HEK293 (cell line): Measurements from ENCODE around the gene JAM3.
A peak's percentile ranks its signal among the peaks of the same experiment; 100 is the strongest.

ENCODE experiments used
- CTCF ChIA-PET: fragments of 350-600 bp; formaldehyde crosslinking; extraction: SDS; loops from one replicate; lab custom pipeline; 2021; ENCODE audit warnings: antibody characterized with exemption; lab: Yijun Ruan, JAX
- POLR2A ChIA-PET: fragments of 300-600 bp; formaldehyde crosslinking; extraction: SDS; loops from one replicate; lab custom pipeline; 2020; ENCODE audit warnings: antibody characterized with exemption, inconsistent platforms; lab: Yijun Ruan, JAX
- H3K27ac ChIP-seq: fragments of 200-500 bp; sonication (Bioruptor generic); 2 replicates; pipeline ENCODE4 v1.5.1; 2014; ENCODE audit warnings: low read depth, low read length, control low read depth, inconsistent platforms; ENCODE audit errors: extremely low read depth
- H3K36me3 ChIP-seq, 2 experiments: fragments of 200-500 bp in 1 of 2; sonication (Bioruptor generic) in 1 of 2; 1 replicate in 1 of 2; 2 replicates in 1 of 2; pipeline ENCODE4 v1.5.1; 2014 to 2017; ENCODE audit warnings: inconsistent platforms in 2 of 2, low read length in 2 of 2; ENCODE audit not compliant: control insufficient read depth in 2 of 2, insufficient read depth in 1 of 2
- H3K4me1 ChIP-seq: fragments of 200-500 bp; sonication (Bioruptor generic); 2 replicates; pipeline ENCODE4 v1.5.1; 2014; ENCODE audit warnings: mild to moderate bottlenecking, low read length, inconsistent platforms; ENCODE audit not compliant: control insufficient read depth, insufficient read depth
- H3K4me3 ChIP-seq: 2 replicates; pipeline ENCODE4 v1.5.1; 2011; ENCODE audit warnings: low read depth, mild to moderate bottlenecking, control low read depth, low read length, moderate library complexity
- H3K9me3 ChIP-seq: fragments of 200-500 bp; sonication (Bioruptor generic); 2 replicates; pipeline ENCODE4 v1.5.1; 2014; ENCODE audit warnings: low read depth, low read length, inconsistent platforms; ENCODE audit not compliant: control insufficient read depth, insufficient read depth
- EGR2 ChIP-seq: fragments of 450-650 bp; formaldehyde crosslinking; IDR thresholded peaks from 2 replicates; pipeline ENCODE4 v1.5.1; 2016; ENCODE audit warnings: low read depth, missing biosample characterization, missing genetic modification characterization
- FEZF1 ChIP-seq: fragments of 450-650 bp; formaldehyde crosslinking; IDR thresholded peaks from 2 replicates; pipeline ENCODE4 v1.5.1; 2016; ENCODE audit warnings: missing biosample characterization, missing genetic modification characterization
- GLI2 ChIP-seq: fragments of 450-650 bp; formaldehyde crosslinking; IDR thresholded peaks from 2 replicates; pipeline ENCODE4; 2017; ENCODE audit warnings: missing biosample characterization, missing genetic modification characterization, low read depth, borderline replicate concordance
- HIC1 ChIP-seq: fragments of 450-650 bp; formaldehyde crosslinking; IDR thresholded peaks from 2 replicates; pipeline ENCODE4 v1.5.1; 2016; ENCODE audit warnings: missing biosample characterization, missing genetic modification characterization
- HOXA7 ChIP-seq: sonication (generic); formaldehyde crosslinking; IDR thresholded peaks from 2 replicates; pipeline ENCODE4 v1.8.1; 2022; ENCODE audit warnings: missing genetic modification reagents, borderline replicate concordance
- KLF1 ChIP-seq: fragments of 450-650 bp; formaldehyde crosslinking; IDR thresholded peaks from 2 replicates; pipeline ENCODE4 v1.5.1; 2016; ENCODE audit warnings: missing biosample characterization, missing genetic modification characterization
- MYNN ChIP-seq: fragments of 450-650 bp; formaldehyde crosslinking; IDR thresholded peaks from 2 replicates; pipeline ENCODE4 v1.5.1; 2016; ENCODE audit warnings: missing biosample characterization, missing genetic modification characterization, borderline replicate concordance
- SCRT1 ChIP-seq: fragments of 450-650 bp; formaldehyde crosslinking; IDR thresholded peaks from 2 replicates; pipeline ENCODE4 v1.5.1; 2016; ENCODE audit warnings: missing biosample characterization, missing genetic modification characterization, borderline replicate concordance
- YY1 ChIP-seq: fragments of 450-650 bp; formaldehyde crosslinking; IDR thresholded peaks from 2 replicates; pipeline ENCODE4 v1.5.1; 2018; ENCODE audit warnings: missing biosample characterization, missing genetic modification characterization
- ZBTB17 ChIP-seq: fragments of 450-650 bp; formaldehyde crosslinking; IDR thresholded peaks from 2 replicates; pipeline ENCODE4 v1.5.1; 2016; ENCODE audit warnings: missing biosample characterization, missing genetic modification characterization
- ZBTB48 ChIP-seq: fragments of 450-650 bp; formaldehyde crosslinking; IDR thresholded peaks from 2 replicates; pipeline ENCODE4 v1.5.1; 2016; ENCODE audit warnings: missing biosample characterization, missing genetic modification characterization
- ZFHX2 ChIP-seq: fragments of 450-650 bp; formaldehyde crosslinking; conservative IDR thresholded peaks from 2 replicates; pipeline ENCODE4 v1.5.1; 2016; ENCODE audit warnings: missing biosample characterization, missing genetic modification characterization
- ZNF114 ChIP-seq: fragments of 450-650 bp; formaldehyde crosslinking; IDR thresholded peaks from 2 replicates; pipeline ENCODE4 v1.5.0; 2017; ENCODE audit warnings: missing biosample characterization, missing genetic modification characterization
- ZNF155 ChIP-seq: fragments of 450-650 bp; formaldehyde crosslinking; IDR thresholded peaks from 2 replicates; pipeline ENCODE4 v1.5.1; 2016; ENCODE audit warnings: missing biosample characterization, missing genetic modification characterization
- ZNF175 ChIP-seq: fragments of 450-650 bp; formaldehyde crosslinking; IDR thresholded peaks from 2 replicates; pipeline ENCODE4 v1.5.1; 2016; ENCODE audit warnings: missing biosample characterization, missing genetic modification characterization
- ZNF2 ChIP-seq: fragments of 450-650 bp; formaldehyde crosslinking; IDR thresholded peaks from 2 replicates; pipeline ENCODE4 v1.5.1; 2016; ENCODE audit warnings: missing biosample characterization, missing genetic modification characterization
- ZNF37A ChIP-seq: fragments of 450-650 bp; IDR thresholded peaks from 2 replicates; pipeline ENCODE4 v1.5.1; 2018; ENCODE audit warnings: missing biosample characterization, missing genetic modification characterization
- ZNF558 ChIP-seq: fragments of 450-650 bp; formaldehyde crosslinking; IDR thresholded peaks from 2 replicates; pipeline ENCODE4 v1.5.1; 2016; ENCODE audit warnings: missing biosample characterization, missing genetic modification characterization
- ZNF585B ChIP-seq: fragments of 450-650 bp; formaldehyde crosslinking; IDR thresholded peaks from 2 replicates; pipeline ENCODE4 v1.5.1; 2016; ENCODE audit warnings: missing biosample characterization, missing genetic modification characterization
- ZNF677 ChIP-seq: fragments of 450-650 bp; IDR thresholded peaks from 2 replicates; pipeline ENCODE4 v1.5.0; 2018; ENCODE audit warnings: missing biosample characterization, mild to moderate bottlenecking, missing genetic modification characterization, moderate library complexity
- TF ChIP-seq, protein P1 (sequence below): fragments of 450-650 bp; formaldehyde crosslinking; IDR thresholded peaks from 2 replicates; pipeline ENCODE4 v1.5.1; 2017; ENCODE audit warnings: missing biosample characterization, missing genetic modification characterization
- TF ChIP-seq, protein P2 (sequence below): fragments of 450-650 bp; formaldehyde crosslinking; IDR thresholded peaks from 2 replicates; pipeline ENCODE4 v1.5.1; 2016; ENCODE audit warnings: missing biosample characterization, missing genetic modification characterization
- TF ChIP-seq, protein P3 (sequence below): fragments of 450-650 bp; formaldehyde crosslinking; conservative IDR thresholded peaks from 2 replicates; pipeline ENCODE4 v1.5.1; 2016; ENCODE audit warnings: low read depth, missing biosample characterization, missing genetic modification characterization

Gene JAM3

DNA sequence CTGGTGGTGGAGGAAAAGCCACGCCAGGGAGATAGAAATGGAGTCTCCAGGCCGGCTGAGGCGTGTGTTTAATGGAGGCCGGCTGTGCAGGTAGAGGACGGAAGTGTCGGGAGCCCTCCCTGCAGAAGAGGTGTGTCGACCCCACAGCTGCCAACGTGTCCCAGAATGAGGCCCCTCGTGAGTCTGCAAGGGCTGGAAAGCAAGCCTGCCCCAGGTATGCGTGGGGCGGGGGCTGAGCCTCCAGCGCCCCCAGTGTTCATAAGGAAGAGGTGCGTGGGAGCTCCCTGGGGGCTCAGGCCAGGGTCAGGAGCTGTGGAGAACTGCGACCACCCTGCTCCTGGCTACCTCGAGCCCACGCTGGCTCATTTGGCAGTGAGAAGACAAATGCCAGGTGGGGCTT, 38.0 kb upstream of the JAM3 start:
- no peak for TF ChIP-seq EGR2
- no peak for TF ChIP-seq FEZF1 (tag by site-specific recombination)
- TF ChIP-seq ZNF37A (tag by site-specific recombination): no peak
- TF ChIP-seq MYNN (tag by site-specific recombination): no peak
- no peak for TF ChIP-seq ZNF155 (tag by site-specific recombination)
- no peak for TF ChIP-seq GLI2
- TF ChIP-seq, protein P1, sequence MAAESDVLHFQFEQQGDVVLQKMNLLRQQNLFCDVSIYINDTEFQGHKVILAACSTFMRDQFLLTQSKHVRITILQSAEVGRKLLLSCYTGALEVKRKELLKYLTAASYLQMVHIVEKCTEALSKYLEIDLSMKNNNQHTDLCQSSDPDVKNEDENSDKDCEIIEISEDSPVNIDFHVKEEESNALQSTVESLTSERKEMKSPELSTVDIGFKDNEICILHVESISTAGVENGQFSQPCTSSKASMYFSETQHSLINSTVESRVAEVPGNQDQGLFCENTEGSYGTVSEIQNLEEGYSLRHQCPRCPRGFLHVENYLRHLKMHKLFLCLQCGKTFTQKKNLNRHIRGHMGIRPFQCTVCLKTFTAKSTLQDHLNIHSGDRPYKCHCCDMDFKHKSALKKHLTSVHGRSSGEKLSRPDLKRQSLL (tag by site-specific recombination): no peak
- TF ChIP-seq YY1 (tag by site-specific recombination): no peak
- TF ChIP-seq ZNF2 (tag by site-specific recombination): no peak
- no peak for TF ChIP-seq ZNF558
- TF ChIP-seq ZBTB17 (tag by site-specific recombination): no peak
- TF ChIP-seq HIC1 (tag by site-specific recombination): no peak
- TF ChIP-seq HOXA7 (CRISPR knock-in tag): no peak
- no peak for TF ChIP-seq ZNF677 (tag by site-specific recombination)
- TF ChIP-seq ZNF585B (tag by site-specific recombination): no peak
- TF ChIP-seq ZNF175 (tag by site-specific recombination): no peak
- no peak for TF ChIP-seq SCRT1 (tag by site-specific recombination)
- no peak overlapping the region for H3K27ac ChIP-seq
- ChIA-PET POLR2A (no interaction called here), CTCF (interaction anchor here (0.6 to 2.4 kb wide), 14 partner anchors 10 to 1015 kb away, joined by 3 to 13 read pairs (median 4); no protein-coding TSS in a partner anchor)
- no peak overlapping the region for H3K4me3 ChIP-seq
- no peaks in the 10 kb centered on the region for H3K9me3 ChIP-seq
- H3K4me1 ChIP-seq: no peaks in the 10 kb centered on the region
- H3K36me3 ChIP-seq: no peaks in the 10 kb centered on the region

DNA sequence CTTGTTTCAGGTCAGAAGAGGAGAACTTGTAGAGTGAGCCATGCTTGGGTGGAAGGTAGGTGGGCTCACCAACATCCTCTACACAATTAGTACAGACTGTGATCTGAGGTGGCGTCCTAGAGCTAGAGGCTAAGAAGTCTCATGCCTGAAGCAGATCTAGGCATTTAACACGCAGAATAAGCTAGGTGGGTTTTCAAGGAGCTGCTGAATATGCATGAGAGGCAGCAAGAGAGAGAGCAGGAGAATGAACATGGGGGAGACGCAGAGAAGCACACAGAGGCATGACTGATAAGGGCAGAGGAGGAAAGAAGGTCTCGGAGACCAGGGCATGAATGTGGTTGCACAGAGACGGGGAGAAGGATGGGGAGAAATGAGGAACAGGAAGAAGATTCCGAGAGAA, 36.8 kb upstream of the JAM3 start:
- POLR2A ChIA-PET: interaction anchor here (1.1 kb wide), 1 partner anchor 37 kb away, joined by 3 read pairs; the partner anchor contains the start of gene JAM3
- CTCF ChIA-PET: interaction anchor here (0.9 to 2.8 kb wide), 5 partner anchors 9 to 21 kb away, joined by 3 to 17 read pairs (median 4); no protein-coding TSS in a partner anchor
- Histone ChIP-seq H3K27ac (no peak overlapping the region), H3K4me1 (no peaks in the 10 kb centered on the region), H3K9me3 (no peaks in the 10 kb centered on the region), H3K4me3 (no peak overlapping the region), H3K36me3 (no peaks in the 10 kb centered on the region)
- no peak for TF ChIP-seq ZBTB48 (tag by site-specific recombination)
- no peak for TF ChIP-seq ZNF114 (tag by site-specific recombination)
- 0 out of 2 replicates have a peak, but pooled peaks have one; percentile 5 for TF ChIP-seq EGR2

- TF ChIP-seq EGR2 (peak; percentile 59), ZFHX2 (peak; percentile 67), KLF1 (peak; percentile 93)
- TF ChIP-seq, protein P1 (tag by site-specific recombination): peak; percentile 76; the same call in 1 of the 2 replicates
- TF ChIP-seq, protein P2, sequence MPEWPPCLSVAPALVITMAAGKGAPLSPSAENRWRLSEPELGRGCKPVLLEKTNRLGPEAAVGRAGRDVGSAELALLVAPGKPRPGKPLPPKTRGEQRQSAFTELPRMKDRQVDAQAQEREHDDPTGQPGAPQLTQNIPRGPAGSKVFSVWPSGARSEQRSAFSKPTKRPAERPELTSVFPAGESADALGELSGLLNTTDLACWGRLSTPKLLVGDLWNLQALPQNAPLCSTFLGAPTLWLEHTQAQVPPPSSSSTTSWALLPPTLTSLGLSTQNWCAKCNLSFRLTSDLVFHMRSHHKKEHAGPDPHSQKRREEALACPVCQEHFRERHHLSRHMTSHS (tag by site-specific recombination): no peak
- TF ChIP-seq, protein P3, sequence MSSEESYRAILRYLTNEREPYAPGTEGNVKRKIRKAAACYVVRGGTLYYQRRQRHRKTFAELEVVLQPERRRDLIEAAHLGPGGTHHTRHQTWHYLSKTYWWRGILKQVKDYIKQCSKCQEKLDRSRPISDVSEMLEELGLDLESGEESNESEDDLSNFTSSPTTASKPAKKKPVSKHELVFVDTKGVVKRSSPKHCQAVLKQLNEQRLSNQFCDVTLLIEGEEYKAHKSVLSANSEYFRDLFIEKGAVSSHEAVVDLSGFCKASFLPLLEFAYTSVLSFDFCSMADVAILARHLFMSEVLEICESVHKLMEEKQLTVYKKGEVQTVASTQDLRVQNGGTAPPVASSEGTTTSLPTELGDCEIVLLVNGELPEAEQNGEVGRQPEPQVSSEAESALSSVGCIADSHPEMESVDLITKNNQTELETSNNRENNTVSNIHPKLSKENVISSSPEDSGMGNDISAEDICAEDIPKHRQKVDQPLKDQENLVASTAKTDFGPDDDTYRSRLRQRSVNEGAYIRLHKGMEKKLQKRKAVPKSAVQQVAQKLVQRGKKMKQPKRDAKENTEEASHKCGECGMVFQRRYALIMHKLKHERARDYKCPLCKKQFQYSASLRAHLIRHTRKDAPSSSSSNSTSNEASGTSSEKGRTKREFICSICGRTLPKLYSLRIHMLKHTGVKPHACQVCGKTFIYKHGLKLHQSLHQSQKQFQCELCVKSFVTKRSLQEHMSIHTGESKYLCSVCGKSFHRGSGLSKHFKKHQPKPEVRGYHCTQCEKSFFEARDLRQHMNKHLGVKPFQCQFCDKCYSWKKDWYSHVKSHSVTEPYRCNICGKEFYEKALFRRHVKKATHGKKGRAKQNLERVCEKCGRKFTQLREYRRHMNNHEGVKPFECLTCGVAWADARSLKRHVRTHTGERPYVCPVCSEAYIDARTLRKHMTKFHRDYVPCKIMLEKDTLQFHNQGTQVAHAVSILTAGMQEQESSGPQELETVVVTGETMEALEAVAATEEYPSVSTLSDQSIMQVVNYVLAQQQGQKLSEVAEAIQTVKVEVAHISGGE (tag by site-specific recombination): no peak
- H3K4me1 ChIP-seq: no peaks in the 10 kb centered on the region
- CTCF ChIA-PET: interaction anchor here (0.9 to 2.8 kb wide), 4 partner anchors 9 to 18 kb away, joined by 4 to 17 read pairs (median 4); no protein-coding TSS in a partner anchor
- no peak overlapping the region for H3K27ac ChIP-seq
- no peak overlapping the region for H3K4me3 ChIP-seq
- no peaks in the 10 kb centered on the region for H3K9me3 ChIP-seq
- POLR2A ChIA-PET: interaction anchor here (1.1 kb wide), 1 partner anchor 36 kb away, joined by 3 read pairs; the partner anchor contains the start of gene JAM3
- H3K36me3 ChIP-seq: no peaks in the 10 kb centered on the region
Observed at GRCh38 chr11:134032501-134033091, 36.3 kb upstream of the JAM3 start.
